ENCODE data around the gene CASP14. TPM values are rescaled to one million over a fixed set of nuclear protein-coding genes. Genes with fewer than 3 reads are reported as not detected.
A peak's percentile ranks its signal among the peaks of the same experiment; 100 is the strongest.
"Not testable (repeated sequence)": the region's sequence is repeated elsewhere in the genome, so short reads cannot be mapped to it uniquely, and the experiment has no call there.

The CASP14 gene
- total RNA-seq, 3 donors from 2014 or later, result not detected

GRCh38 chr19:15042003-15042402 lies 7.3 kb upstream of the CASP14 start:
- Mint-ChIP-seq H3K27me3 (ENCODE audit: low read depth) (peaks cover 31% of the 10 kb centered on the region), H3K9me3 (no peaks in the 10 kb centered on the region), H3K4me1 (ENCODE audit: low read depth) (no peaks in the 10 kb centered on the region), H3K4me3 (no peak overlapping the region), H3K36me3 (ENCODE audit: insufficient read depth) (no peaks in the 10 kb centered on the region)
- DNase-seq (no peak), ATAC-seq (no peak)

DNA sequence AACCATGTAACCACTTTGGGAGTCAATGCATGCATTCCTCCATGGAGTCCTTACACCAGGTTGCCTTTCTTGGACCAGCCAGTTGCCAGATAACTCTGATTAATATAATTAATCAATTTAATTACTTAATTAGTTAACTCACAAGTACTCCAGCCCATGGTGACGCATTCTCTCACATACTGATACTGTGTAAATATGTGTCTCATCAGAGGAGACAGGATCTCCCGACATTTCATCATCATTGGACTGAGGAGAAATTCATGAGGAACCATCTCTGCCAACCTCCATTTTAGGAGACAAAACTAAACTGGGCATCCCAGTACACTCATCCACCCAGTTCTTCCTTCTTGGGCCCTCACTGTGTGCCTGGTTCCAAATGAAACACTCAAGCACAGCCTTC lies 6.5 kb upstream of the CASP14 start:
- DNase-seq (no peak), ATAC-seq (no peak)
- Mint-ChIP-seq H3K27me3 (ENCODE audit: low read depth) (peaks cover 31% of the 10 kb centered on the region), H3K4me1 (ENCODE audit: low read depth) (no peaks in the 10 kb centered on the region), H3K4me3 (no peak overlapping the region), H3K9me3 (no peaks in the 10 kb centered on the region), H3K36me3 (ENCODE audit: insufficient read depth) (no peaks in the 10 kb centered on the region)

DNA sequence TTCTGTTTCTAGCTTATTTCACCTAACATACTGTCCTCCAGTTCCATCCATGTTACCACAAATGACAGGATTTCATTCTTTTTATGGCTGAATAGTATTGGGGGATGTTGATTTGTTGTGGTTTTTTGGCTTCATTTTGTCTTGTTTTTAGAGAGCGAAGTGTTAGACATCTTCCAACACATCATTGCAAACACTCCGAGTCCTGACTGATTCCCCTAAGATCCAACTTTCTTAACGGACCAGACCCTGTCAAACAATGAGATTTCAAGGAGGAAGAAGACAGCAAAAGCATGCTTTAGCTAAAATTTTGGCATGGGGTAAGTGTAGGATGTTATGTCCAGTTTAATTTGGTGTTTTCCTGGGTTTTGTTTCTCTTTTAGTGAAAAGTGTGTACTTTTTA lies 3.8 kb upstream of the CASP14 start:
- DNase-seq, result no peak
- ATAC-seq, result no peak
- Mint-ChIP-seq H3K4me1 (ENCODE audit: low read depth) (no peaks in the 10 kb centered on the region), H3K27me3 (ENCODE audit: low read depth) (peaks cover 35% of the 10 kb centered on the region), H3K4me3 (no peak overlapping the region), H3K36me3 (ENCODE audit: insufficient read depth) (no peaks in the 10 kb centered on the region), H3K9me3 (no peaks in the 10 kb centered on the region)

DNA sequence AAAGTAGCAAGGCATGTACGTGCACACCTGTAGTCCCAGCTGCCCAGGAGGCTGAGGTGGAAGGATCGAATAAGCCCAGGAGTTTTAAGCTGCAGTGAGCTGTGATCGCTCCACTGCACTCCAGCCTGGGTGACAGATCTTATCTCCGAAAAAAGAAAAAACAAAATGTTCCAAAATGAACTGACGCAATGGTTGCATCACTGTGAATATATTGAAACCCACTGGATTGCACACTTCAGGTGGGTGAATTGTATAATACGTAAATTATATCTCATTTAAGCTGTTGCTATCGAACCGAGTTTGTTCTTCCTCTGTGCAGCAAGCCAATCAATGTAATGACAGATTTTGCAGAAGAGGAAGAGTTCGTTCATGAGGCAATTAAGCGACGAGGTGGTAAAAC lies 1.6 kb upstream of the CASP14 start:
- no peak for DNase-seq
- Mint-ChIP-seq H3K36me3 (ENCODE audit: insufficient read depth) (no peaks in the 10 kb centered on the region), H3K9me3 (no peaks in the 10 kb centered on the region), H3K27me3 (ENCODE audit: low read depth) (peaks cover 46% of the 10 kb centered on the region), H3K4me3 (no peak overlapping the region), H3K4me1 (ENCODE audit: low read depth) (no peaks in the 10 kb centered on the region)
- no peak for ATAC-seq

- H3K4me3 Mint-ChIP-seq, result no peak overlapping the region
- ATAC-seq, result no peak
- H3K4me1 Mint-ChIP-seq (ENCODE audit: low read depth), result no peaks in the 10 kb centered on the region
- H3K9me3 Mint-ChIP-seq, result no peaks in the 10 kb centered on the region
- peaks cover 46% of the 10 kb centered on the region for H3K27me3 Mint-ChIP-seq (ENCODE audit: low read depth)
- no peaks in the 10 kb centered on the region for H3K36me3 Mint-ChIP-seq (ENCODE audit: insufficient read depth)
- DNase-seq, result no peak
Measured at GRCh38 chr19:15048128-15048527, 1.2 kb upstream of the CASP14 start.

DNA sequence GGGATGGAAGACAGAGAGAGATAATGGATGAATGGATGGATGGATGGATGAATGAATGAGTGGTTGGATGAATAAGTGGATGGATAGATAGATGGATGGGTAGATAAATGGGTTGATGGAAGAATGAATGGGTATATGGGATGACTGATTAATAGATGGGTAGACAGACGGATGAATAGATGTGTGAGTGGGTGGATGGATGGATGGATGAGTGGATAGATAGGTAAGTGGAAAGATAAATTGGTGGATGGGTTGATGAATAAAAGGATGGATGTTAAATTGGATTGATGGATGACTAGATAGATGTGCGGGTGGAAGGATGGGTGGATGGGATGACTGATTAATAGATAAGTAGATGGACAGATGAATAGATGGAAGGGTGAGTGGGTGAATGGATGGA lies 1.4 kb downstream of the CASP14 start:
- ATAC-seq (no peak), DNase-seq (no peak)
- H3K4me1 Mint-ChIP-seq (ENCODE audit: low read depth), result no peaks in the 10 kb centered on the region
- H3K9me3 Mint-ChIP-seq, result no peaks in the 10 kb centered on the region
- no peaks in the 10 kb centered on the region for H3K36me3 Mint-ChIP-seq (ENCODE audit: insufficient read depth)
- no peak overlapping the region for H3K4me3 Mint-ChIP-seq
- H3K27me3 Mint-ChIP-seq (ENCODE audit: low read depth), result peaks cover 45% of the 10 kb centered on the region

DNA sequence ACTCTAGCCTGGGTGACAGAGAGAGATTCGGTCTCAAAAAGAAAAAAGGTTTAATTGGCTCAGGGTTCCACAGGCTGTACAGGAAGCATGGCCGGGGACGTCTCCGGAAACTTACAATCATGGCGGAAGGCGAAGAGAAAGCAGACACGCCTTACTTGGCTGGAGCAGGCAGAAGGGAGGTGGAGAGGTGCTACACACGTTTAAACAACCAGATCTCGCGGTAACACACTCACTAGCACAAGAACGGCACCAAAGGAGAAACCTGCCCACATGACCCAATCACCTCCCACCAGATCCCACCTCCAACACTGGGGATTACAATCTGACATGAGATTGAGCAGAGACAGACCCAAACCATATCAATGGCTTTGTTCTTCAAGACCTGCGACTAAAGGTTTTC lies 12.8 kb downstream of the CASP14 start:
- Mint-ChIP-seq H3K4me1 (ENCODE audit: low read depth) (no peaks in the 10 kb centered on the region), H3K27me3 (ENCODE audit: low read depth) (peaks cover 44% of the 10 kb centered on the region), H3K4me3 (no peak overlapping the region), H3K9me3 (peaks cover 4% of the 10 kb centered on the region), H3K36me3 (ENCODE audit: insufficient read depth) (peaks cover 1% of the 10 kb centered on the region)
- ATAC-seq, result no peak
- DNase-seq, result no peak

- not testable (repeated sequence) for H3K4me1 Mint-ChIP-seq (ENCODE audit: low read depth); DNase-seq; ATAC-seq; H3K9me3 Mint-ChIP-seq; H3K4me3 Mint-ChIP-seq; H3K36me3 Mint-ChIP-seq (ENCODE audit: insufficient read depth)
- H3K27me3 Mint-ChIP-seq (ENCODE audit: low read depth), result peaks cover 12% of the 10 kb centered on the region
Measured at GRCh38 chr19:15070386-15070785, 21.1 kb downstream of the CASP14 start.

GRCh38 chr19:15072930-15073647 lies 23.8 kb downstream of the CASP14 start:
- ATAC-seq (no peak), DNase-seq (no peak)
- H3K4me3 Mint-ChIP-seq, result no peak overlapping the region
- no peaks in the 10 kb centered on the region for H3K9me3 Mint-ChIP-seq
- no peaks in the 10 kb centered on the region for H3K36me3 Mint-ChIP-seq (ENCODE audit: insufficient read depth)
- no peaks in the 10 kb centered on the region for H3K4me1 Mint-ChIP-seq (ENCODE audit: low read depth)
- H3K27me3 Mint-ChIP-seq (ENCODE audit: low read depth), result peaks cover 4% of the 10 kb centered on the region

DNA sequence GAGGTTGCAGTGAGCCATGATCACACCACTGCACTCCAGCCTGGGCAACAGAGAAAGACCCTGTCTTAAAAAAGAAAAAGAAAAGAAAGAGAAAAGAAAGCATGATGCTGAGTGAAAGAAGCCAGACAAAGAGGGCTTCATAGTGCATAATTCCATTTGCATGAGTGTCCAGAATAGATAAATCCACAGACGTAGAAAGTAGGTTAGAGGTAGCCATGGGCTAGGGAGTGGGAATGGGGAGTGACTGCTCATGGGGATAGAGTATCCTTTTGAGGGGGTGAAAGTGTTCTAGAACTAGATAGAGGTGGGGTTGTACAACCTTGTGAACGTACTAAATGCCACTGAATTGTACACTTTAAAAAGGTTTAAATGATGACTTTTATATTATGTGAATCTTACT lies 25.1 kb downstream of the CASP14 start:
- no peaks in the 10 kb centered on the region for H3K9me3 Mint-ChIP-seq
- H3K27me3 Mint-ChIP-seq (ENCODE audit: low read depth), result peaks cover 5% of the 10 kb centered on the region
- no peaks in the 10 kb centered on the region for H3K4me1 Mint-ChIP-seq (ENCODE audit: low read depth)
- no peaks in the 10 kb centered on the region for H3K36me3 Mint-ChIP-seq (ENCODE audit: insufficient read depth)
- ATAC-seq (no peak), DNase-seq (no peak)
- H3K4me3 Mint-ChIP-seq, result no peak overlapping the region

GRCh38 chr19:15075806-15076205 lies 26.5 kb downstream of the CASP14 start:
- Mint-ChIP-seq H3K4me1 (ENCODE audit: low read depth) (no peaks in the 10 kb centered on the region), H3K36me3 (ENCODE audit: insufficient read depth) (no peaks in the 10 kb centered on the region), H3K9me3 (no peaks in the 10 kb centered on the region), H3K4me3 (no peak overlapping the region), H3K27me3 (ENCODE audit: low read depth) (peaks cover 5% of the 10 kb centered on the region)
- ATAC-seq (no peak), DNase-seq (no peak)

- DNase-seq, result not testable (repeated sequence)
Measured at GRCh38 chr19:15080002-15080401, 30.7 kb downstream of the CASP14 start.

DNA sequence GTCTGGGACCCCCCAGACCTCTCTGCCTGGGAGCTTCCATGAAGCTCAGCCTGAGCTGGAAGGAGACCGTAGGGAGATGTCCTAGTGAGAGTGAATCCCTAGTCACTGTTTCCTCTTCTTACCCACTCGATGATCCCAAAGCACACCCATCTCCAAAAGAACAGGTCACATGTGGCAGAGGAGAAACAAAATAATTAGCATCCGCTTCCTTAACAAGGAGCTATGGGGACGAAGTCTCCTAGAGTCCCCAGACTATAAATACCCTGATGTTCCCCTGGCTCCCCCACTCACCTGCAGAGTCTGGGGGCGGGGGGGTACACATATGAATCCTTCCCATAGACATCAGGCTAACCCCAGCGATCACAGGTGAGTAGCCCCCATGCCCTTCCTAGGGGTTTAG lies 32.6 kb downstream of the CASP14 start, which contains the start of gene OR1I1:
Gene OR1I1, plus strand, starts transcription at position 301 of the 400 bp plus-strand sequence. CDS start 4,855 bp downstream, outside the sequence.
- H3K36me3 Mint-ChIP-seq (ENCODE audit: insufficient read depth), result no peaks in the 10 kb centered on the region
- H3K27me3 Mint-ChIP-seq (ENCODE audit: low read depth), result peaks cover 38% of the 10 kb centered on the region
- DNase-seq (no peak), ATAC-seq (no peak)
- H3K4me1 Mint-ChIP-seq (ENCODE audit: low read depth), result no peaks in the 10 kb centered on the region
- H3K9me3 Mint-ChIP-seq, result no peaks in the 10 kb centered on the region
- no peak within 1 kb of the TSS for H3K4me3 Mint-ChIP-seq

More at GRCh38 chr19:15080002-15080401, 30.7 kb downstream of the CASP14 start:
- H3K4me3 Mint-ChIP-seq; H3K36me3 Mint-ChIP-seq (ENCODE audit: insufficient read depth); H3K4me1 Mint-ChIP-seq (ENCODE audit: low read depth); H3K9me3 Mint-ChIP-seq; ATAC-seq: not testable (repeated sequence)
- H3K27me3 Mint-ChIP-seq (ENCODE audit: low read depth), result peaks cover 30% of the 10 kb centered on the region

DNA sequence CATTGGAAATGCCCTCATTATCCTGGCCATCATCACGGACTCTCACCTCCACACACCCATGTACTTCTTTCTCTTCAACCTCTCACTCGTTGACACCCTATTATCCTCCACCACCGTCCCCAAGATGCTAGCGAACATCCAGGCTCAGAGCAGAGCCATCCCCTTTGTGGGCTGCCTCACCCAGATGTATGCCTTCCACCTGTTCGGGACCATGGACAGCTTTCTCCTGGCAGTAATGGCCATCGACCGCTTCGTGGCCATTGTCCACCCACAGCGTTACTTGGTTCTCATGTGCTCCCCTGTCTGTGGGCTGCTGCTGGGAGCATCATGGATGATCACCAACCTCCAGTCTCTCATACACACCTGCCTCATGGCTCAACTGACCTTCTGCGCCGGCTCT lies 37.9 kb downstream of the CASP14 start:
- Mint-ChIP-seq H3K36me3 (ENCODE audit: insufficient read depth) (no peaks in the 10 kb centered on the region), H3K27me3 (ENCODE audit: low read depth) (peaks cover 37% of the 10 kb centered on the region), H3K9me3 (no peaks in the 10 kb centered on the region), H3K4me3 (no peak overlapping the region), H3K4me1 (ENCODE audit: low read depth) (peaks cover 2% of the 10 kb centered on the region)
- DNase-seq (no peak), ATAC-seq (no peak)

DNA sequence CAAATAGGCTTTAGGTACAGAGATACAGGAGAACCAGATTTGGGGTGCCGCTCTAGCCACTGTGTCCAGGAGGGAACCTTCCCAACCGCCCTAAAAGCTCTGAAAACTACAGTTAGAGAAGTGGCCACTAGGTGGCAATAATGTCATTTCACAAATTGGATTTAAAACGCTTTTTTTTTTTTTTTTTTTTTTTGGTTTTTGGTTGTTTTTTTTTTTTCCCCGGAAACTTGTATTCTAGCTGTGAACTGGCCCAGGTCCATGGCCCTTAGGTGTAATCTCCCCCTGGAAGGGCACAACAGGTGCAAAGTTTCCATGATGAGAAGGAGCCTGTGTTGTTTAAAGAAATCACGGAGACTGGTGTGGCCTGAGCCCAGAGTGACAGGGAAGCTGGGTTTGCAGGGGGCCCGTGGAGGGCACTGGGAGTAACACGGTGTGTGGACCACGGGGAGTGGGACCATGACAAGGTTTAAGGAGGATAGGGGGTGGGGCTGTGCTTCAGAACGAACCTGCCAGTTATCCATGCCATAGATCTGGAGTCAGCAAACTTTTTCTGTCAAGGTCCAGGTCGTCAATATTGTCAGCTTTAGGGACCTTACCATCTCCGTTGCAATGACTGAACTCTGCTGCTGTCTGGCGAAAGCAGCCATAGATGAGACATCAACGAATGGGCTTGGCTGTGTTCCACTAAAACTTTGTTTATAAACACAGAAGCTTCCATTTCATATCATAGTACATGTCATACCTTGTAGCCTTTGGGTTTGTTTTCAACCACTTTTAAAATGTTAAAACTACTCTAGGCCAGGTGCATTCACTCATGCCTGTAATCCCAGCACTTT lies 42.9 kb downstream of the CASP14 start:
- peak; percentile 43 to 52 for ATAC-seq
- DNase-seq, result peak; percentile 32

More for the DNA sequence above, 42.9 kb downstream of the CASP14 start:
- Mint-ChIP-seq H3K9me3 (no peaks in the 10 kb centered on the region), H3K4me1 (ENCODE audit: low read depth) (peaks cover 3% of the 10 kb centered on the region), H3K36me3 (ENCODE audit: insufficient read depth) (no peaks in the 10 kb centered on the region), H3K27me3 (ENCODE audit: low read depth) (peaks cover 18% of the 10 kb centered on the region), H3K4me3 (no peak overlapping the region)
